ENCODE results near the gene CD55. TPM values are rescaled to one million over a fixed set of nuclear protein-coding genes. Genes with fewer than 3 reads are reported as not detected.

CD55 gene, protein sequence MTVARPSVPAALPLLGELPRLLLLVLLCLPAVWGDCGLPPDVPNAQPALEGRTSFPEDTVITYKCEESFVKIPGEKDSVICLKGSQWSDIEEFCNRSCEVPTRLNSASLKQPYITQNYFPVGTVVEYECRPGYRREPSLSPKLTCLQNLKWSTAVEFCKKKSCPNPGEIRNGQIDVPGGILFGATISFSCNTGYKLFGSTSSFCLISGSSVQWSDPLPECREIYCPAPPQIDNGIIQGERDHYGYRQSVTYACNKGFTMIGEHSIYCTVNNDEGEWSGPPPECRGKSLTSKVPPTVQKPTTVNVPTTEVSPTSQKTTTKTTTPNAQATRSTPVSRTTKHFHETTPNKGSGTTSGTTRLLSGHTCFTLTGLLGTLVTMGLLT
- 100 to 1,000 TPM; 126 to 132 TPM for total RNA-seq

DNA sequence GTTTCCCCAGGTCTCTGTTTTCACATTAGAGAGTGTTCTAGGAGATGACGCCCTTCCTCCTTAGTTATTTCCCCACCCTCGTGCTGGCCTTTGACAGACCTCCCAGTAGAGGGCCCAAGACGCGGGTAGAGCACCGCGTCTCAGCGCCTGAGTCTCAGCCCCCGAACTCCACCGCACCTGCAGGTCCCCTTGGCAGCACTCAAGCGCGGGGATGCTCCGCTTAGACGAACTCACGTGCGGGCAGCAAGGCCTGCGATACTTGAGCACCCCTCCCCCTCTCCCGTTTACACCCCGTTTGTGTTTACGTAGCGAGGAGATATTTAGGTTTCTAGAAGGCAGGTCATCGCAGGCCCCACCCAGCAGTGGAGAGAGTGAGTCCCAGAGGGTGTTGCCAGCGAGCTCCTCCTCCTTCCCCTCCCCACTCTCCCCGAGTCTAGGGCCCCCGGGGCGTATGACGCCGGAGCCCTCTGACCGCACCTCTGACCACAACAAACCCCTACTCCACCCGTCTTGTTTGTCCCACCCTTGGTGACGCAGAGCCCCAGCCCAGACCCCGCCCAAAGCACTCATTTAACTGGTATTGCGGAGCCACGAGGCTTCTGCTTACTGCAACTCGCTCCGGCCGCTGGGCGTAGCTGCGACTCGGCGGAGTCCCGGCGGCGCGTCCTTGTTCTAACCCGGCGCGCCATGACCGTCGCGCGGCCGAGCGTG is at the start of gene CD55:
Gene CD55, plus strand, starts transcription at position 600 of the 711 bp plus-strand sequence. Its CDS starts 88 bp downstream, at position 688.

Other genes with a start within 250 kb of the CD55 start
- 1 to 10 TPM; 3.0 to 4.2 TPM for gene C4BPB, start 232.8 kb upstream of the CD55 start, total RNA-seq
- not detected for gene C4BPA, start 217.4 kb upstream of the CD55 start, total RNA-seq
- under 1 TPM in 1 of 2 experiments, not detected in 1; 0.05 TPM for gene CR2, start 132.7 kb downstream of the CD55 start, total RNA-seq
- gene CR1, start 174.5 kb downstream of the CD55 start, total RNA-seq, result under 1 TPM; 0.13 to 0.26 TPM

All from activated naive CD4-positive, alpha-beta T cell treated with anti-CD3 and anti-CD28 coated beads, Interleukin-2, amount 10 ng/mL, durations not matched to agents 5 hours and 36 hours (primary cell).